Stimulated activated CD4-positive, alpha-beta T cell treated with anti-CD3 and anti-CD28 coated beads, Interleukin-15, amount 100 ng/mL, for 48 hours (primary cell): Measurements from ENCODE around the gene C22orf23.

ENCODE experiments used
- DNase-seq, 2 donors: peaks; one replicate each; pipeline ENCODE4 v3.0.0-alpha.2; 2020; ENCODE audit warnings: low read depth in 2 of 2

Gene C22orf23

DNA sequence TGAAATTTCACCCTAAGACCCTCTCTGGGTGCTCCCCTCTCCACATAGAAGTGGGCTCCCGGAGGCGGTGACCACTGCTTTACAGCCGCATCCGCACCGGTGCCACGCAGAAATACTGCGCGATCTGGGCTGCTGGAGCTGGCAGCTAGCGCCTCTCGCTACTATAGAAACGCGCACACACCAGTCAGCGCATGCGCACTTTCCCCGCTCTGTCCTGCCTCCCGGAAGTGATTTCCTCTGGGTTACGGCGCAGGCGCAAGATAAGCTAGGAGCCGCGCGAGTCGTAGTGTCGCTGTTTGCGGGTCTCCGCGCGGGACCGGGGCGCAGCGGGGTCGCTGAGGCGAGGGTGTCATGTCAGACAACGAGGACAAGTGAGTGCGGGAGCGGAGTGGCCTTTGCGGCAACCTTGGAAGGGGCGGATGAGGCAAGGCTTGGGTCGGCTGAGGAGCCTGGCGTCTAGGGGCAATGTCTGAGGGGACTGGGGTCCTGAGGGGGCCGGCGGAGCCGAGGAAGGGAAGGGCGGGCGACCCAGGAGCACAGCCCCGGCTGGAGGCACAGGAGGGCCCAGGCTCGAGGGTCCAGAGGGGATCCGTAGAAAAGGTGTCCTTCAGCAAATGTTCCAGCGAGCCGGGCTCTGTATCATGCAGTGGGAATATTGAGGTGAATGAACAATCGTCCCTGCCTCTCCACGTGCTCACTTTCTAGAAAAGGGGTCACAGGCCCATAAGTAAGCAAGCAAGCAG lies at the start of gene C22orf23, which contains the start of gene POLR2F:
Gene C22orf23 (minus strand): TSS at position 165 of the 743 bp plus-strand sequence. CDS start 452 bp downstream, outside the sequence.
Gene POLR2F (plus strand): TSS at position 263 of the 743 bp plus-strand sequence. CDS start 89 bp downstream, at position 352.
- DNase-seq = peak; percentile 93 to 94

DNA sequence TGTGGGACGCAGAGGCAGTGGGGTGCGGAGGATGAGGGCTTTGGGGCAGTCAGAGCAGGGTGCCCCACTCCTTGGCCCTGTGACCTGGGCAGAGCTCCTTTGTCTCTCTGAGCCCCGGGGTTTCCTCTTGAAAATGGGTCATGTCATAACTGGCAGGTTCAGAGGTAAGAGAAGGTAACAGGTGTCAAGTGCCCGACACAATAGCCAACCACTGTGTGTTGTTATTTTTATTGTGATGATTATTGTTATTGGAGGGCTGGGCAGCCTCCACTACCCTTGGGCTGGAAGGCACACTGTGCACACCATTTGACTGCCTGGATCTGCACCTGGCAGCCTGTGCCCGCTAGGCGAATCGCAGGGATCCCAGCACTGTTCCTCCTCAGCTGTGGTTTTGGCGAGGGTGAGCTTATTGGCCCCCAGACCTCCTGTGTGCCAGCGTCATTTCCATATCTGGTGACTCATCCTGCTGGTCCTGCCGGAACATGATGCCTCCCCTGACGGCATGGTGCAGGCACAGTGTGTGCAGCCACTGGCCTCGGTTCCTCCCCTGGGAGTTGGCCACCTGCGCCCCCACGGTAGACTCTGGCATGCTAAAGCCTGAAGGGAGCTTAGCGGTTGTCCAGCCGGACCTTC lies 46.4 kb upstream of the C22orf23 start:
- no peak for DNase-seq

DNA sequence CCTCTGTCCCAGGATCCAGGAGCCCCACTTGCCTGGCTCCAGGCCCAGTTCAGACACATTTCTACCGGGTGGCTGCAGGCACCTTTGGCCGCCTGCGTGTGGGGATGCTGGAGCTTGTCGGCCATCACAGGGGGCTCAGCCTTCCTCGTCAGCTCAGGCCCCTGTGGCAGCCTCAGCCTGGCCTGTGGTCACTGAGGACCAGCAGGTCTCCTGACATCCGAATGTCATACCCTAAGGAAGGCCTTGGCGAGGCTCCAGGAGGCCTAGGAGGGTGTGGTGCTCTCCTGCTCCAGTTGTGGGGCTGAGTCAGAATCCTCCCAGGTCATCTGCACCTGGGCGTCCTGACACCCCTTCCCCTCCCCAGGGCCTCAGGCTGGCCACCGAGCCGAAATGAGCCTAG lies 45.8 kb upstream of the C22orf23 start:
- no peak for DNase-seq

DNA sequence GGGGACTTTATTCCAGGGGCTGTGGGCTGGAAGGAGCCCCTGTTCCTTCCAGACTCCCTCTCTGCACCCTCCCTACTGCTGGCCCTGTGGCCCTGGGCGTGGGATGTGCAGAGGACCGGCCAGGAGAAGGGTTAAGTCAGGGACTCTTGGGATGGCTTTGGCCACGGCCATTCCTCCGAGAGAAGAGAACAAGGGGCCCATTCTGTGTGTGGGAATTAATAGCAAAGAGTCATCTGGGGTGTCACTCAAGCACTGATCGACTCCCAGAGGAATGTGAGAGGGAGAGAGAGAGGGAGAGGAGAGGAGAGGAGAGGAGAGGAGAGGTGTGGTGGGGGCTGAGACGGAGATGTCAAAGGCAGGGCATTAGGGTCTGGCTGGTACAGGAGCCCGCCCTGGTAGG lies 45.1 kb upstream of the C22orf23 start:
- DNase-seq = no peak

DNA sequence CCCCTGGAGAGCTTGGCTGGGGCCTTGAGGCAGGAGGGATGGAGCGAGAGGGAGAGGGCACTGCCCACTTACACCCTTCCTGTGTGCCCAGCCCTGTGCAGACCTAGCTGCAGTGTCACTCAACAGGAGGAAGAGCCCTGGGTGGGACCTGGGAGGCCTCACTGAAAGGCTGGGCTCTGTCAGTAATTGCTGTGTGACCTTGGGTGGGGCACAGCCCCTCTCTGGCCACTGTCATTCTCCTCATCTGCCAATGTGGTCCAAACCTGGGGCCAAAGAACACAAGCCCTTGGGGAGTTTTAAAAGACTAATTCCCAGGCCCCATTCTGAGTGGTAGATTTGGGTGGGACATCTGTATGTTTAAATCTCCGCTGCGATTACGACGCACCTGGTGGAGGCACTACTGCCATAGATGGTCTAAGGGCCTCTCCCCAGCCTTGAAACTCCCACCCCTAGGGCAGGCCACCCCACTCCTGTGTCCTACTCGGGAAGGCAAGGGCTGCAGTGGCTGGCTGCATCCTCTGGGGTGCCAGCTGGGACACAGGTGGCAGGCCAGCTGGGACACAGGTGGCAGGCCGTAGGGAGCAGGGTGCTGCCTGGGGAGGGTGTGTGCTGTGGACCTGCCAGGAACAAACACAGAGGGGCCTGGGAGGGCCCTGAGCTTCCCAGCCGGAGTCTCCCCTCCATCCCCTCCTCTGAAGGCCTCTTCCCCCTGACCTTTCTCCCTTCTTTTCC lies 43.3 kb upstream of the C22orf23 start:
- no peak for DNase-seq

DNA sequence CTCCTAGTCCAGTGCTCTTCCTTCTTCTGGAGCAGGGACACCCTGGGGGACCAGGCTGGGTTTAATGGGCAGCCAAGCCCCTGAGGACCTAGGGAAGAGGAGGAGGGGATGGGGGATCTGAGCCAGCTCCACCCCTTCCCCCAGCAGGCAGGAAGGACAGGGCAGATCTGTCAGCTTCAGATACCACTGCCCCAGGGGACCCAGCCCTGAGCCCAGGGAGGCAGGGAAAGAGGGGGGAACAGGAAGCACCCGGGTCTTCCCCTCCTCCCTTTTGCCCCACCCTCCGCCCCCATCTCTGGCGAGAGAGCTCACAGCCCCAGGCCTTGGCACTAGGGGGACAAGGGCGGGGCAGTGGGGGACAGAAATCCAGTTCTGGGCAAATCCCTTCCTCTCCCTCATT lies 42.7 kb upstream of the C22orf23 start:
- no peak for DNase-seq

DNA sequence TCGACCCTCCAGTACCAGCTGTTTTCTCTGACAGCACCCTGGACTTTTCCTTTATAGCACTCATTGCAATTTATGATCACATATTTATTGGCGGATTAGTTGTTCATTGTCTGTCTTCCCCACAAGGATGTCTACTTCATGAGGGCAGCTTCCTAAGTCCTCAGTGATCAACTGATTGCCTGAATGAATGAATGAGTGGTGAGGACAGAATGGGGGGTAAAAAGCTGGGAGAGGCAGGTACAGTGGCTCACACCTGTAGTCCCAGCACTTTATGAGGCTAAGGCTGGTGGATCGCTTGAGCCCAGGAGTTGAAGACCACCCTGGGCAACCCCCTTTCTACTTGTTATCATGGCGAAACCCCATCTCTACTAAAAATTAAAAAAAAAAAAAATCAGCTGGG lies 42.1 kb upstream of the C22orf23 start:
- no peak for DNase-seq

DNA sequence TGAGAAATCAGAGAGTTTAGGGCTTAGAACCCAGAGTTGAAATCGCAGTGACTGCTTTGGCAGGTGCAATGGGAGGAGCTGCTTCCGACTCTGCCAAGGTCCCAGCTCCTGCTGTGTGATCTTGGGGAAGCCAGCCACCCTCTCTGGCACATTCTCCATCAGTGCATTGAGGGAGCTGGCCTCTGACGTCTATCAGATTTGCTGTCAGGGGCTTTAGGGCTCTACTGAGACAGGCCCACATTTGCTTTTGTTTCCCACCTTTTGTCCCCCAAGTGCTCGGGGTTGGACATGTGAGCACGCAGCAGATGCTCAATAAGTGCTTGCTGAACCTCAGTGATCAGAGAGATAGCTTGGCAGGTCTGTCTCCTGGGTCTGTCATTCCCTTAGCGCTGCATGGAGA lies 41.6 kb upstream of the C22orf23 start:
- no peak for DNase-seq

DNA sequence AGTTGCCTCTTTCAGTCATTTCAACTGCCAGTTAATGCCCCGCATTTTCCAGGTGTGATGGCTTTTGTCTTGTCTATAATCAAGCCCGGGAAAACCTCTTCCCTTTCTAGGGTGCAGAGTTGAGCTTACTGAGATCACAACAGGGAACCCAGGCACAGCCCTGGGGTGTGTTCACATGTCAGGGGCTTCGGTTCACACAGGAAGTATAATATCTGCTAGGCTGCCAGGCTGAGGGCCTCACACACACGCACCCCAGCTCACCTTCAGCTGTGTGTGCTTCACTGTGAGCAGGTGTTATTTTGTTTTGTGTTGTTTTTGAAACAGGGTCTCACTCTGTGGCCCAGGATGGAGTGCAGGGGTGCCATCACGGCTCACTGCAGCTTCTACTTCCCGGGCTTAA lies 40.6 kb upstream of the C22orf23 start:
- DNase-seq = no peak

DNA sequence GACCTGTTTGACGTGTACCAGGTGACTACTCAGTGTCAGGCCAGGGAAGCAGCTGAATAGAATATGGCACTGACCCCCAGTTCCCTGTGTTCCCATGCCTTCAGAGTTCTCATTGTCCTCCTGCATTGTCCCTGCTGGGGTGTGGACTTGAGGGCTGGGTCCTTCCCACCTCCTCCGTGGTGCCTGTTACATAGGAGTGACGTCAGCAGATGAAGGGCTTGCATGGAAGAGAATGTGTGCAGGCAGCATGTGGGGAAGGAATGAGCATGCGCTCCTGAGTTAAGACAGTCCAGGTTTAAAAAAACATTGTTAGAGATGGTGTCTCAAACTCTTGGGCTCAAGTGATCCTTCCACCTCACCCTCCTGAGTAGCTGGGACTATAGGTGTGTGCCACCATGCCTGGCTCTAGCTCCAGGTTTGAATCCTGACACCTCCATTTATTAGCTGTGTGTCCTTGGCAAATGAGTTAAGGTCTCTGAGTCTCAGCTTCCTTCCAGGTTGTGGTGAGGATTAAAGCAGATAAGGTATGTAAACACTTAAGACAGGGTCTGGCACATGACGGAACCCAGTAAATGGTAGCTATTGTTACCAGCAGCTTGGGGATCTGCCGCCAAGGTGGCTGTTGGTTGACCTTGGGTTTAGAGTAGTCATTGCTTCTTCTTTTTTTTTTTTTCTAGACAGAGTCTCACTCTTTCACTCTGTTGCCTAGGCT lies 38.5 kb upstream of the C22orf23 start:
- DNase-seq = no peak

DNA sequence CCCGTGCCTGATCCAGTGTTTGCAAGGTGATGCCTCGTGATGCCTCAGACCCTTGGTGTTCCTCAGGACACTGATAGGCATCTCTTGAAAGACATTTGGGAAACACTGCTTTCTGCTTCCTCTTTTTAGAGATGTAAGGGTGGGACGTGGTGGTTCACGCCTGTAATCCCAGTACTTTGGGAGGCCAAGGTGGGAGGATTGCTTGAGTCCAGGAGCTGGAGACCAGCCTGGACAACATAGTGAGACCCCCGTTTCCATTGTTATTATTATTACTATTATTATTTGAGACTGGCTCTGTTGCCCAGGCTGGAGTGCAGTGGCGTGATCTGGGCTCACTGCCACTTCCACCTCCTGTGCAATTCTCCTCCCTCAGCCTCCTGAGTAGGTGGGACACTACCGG lies 37.5 kb upstream of the C22orf23 start:
- no peak for DNase-seq

DNA sequence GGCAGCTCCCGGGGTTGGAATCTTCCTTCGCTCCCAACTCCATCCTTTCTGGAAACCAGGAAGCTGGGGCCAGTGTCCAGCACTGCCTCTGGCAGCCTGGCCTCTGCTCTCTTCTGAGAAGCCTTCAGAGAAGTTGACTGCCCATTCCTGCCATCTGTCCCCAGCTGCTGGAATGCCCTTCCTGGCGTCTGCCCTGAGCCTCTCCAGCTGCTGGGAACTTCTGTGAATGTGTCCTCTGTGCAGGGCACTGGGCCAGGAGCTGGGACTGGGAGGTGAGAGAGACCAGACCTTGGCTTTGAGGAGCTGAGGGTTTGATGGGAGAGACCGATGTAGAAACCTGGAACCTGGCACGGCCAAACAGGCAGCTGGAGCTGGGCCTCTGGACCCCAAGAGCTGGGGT lies 36.9 kb upstream of the C22orf23 start:
- no peak for DNase-seq

DNA sequence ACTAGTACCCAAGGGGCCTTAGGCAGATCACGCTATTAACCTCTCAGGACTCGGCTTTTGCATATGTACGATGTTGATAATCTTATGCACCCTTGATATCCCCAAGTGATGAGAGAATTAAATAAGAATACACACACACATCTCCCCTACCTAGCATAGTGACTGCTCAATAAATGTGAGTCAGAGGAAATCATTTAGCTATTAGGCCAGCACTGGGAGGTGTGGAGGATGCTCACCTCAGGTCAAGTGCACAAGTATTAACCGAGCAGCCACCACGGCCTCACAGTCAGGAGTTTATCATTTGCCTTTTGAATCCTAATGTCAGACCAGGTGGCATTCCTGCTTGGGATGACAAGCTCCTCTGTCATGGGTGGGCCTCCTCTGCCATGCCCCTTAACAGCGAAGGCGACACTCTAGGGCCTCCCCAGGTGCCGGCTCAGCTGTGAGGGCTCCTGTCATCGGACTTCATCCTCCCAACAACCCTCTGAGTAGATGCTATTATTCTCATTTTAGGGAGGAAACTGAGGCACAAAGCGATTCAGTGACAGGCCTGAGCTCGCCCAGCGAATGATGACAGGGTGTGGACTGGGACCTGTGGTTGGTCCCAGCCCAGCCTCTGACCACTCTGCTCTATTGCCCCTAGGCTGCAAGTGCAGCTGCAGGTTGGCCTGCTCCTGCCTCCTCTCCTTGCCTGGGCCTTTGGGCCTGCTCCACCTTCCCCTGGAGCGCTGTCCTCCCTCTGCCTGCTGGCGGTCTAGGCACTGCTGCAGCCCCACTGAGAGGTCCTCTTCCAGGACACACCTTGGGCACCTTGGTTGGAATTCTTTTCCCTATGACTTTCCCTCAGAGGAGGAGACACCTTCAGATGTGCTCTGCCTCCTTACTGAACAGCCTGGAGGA lies 36.0 kb upstream of the C22orf23 start:
- DNase-seq = no peak

DNA sequence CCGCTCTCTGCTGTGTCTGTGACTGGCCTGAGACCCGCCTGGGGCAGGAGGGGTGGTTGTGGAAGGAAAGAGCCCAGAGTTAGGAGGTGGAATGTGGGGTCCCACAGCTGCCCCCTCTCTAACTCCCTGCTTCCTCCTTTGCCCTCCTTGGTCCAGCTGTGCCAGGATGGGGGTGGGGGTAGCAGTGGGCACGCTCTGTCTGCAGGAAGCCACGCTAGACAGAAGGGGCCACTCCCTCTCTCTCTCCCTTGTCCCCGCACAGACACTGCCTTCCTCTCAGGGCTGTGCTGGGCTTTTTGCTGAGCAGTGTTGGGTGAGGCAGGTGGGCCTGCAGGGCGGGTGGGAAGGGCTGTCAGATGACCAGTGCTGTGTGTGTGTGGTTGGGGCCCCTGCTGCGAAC lies 33.0 kb upstream of the C22orf23 start:
- no peak for DNase-seq

DNA sequence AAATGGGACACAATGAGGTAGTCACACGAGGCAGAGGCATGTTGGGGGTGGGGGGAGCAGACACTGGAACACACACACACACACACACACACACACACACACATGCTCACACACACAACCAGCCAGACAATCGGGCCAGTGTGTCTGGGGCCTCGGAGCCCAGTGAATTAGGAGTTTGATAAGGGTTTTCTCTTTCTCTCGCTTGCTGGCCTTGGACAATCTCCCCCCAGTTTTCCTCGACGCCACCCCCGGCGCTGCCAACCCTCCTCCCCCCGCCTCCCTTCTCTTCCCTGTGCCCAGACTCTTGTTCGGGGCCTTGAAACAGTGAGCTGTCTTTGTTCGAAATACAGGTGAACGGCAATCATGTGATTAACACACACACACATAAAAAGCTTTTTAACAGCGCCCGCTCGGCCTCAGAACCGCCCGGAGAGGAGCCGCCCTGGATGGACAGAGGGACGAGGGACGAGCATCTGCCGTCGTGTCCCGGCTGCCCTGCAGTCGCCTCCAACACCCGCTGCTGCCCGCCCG lies 32.4 kb upstream of the C22orf23 start:
- no peak for DNase-seq

DNA sequence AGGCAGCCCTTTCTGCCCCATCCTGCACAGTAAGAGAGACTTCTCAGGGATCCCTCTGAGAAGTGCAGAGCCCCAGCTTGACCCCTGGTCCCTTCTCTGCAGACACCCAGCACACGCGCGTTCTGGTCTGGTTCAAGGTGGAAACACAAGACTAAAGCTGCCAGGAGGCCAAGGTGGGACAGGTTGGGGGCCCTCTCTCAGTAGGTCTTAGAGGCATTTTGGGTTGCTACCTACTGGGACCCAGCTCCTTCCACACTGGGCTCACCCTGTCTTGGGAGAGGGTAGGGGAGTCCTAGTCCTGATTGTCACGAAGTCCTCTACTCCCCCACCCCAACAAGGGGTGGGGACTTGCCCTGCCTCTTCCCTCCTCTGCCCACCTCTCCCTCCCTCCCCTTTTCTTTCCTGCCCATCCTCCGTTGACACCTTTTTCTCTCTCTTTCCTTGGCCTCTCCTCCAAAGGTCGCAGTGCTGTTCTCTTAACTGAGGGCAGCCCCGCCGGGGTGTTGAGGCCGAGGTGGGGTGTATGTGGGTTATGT lies 31.7 kb upstream of the C22orf23 start:
- no peak for DNase-seq

DNA sequence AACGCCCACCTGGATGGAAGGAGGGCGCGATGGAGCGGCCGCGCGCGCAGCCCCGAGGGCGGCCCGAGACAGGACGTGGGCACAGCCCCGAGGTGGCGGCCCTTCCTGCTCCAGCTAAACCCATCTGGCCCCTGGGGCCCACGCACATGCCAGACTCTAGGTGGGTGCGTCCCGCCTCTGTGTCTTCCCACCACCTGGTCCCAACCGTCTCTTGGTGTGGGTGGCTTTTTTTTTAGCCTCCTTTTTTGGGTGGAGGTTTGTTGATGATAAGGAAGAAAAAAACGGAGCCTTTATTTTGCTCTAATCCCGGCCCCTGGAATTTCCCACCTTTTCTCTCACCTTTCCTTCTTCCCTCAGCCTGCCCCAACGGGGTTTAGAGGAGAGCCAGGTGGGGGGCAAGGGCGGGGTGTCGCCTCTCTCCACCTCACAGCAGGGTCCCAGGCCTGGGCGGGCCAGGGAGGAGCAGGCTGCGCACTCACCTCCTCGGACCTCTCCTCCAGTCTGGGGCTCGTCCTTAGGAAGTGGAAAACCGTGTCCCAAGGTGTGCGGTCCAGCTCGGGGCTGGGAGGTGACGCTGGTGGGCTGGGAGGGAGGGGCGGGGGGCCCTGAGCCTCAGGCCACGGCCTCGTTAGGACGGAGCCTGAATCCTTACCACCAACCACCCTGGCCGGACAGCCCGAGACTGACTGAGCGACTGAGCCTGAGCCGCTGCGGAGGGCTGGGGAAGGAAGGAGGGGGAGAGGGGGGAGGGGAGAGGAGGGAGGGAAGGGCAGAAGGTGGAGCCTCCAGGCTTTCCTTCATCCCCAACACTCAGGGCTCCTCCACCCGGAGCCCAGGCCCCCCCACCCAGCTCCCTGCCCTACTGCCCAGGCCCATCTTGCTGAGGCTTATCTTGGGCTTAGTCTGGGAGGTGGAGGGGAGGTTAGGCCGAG lies 30.7 kb upstream of the C22orf23 start, which contains the start of gene SOX10:
Gene SOX10 (minus strand): TSS at position 696 of the 932 bp plus-strand sequence. CDS start 771 bp downstream, outside the sequence.
- DNase-seq = no peak

DNA sequence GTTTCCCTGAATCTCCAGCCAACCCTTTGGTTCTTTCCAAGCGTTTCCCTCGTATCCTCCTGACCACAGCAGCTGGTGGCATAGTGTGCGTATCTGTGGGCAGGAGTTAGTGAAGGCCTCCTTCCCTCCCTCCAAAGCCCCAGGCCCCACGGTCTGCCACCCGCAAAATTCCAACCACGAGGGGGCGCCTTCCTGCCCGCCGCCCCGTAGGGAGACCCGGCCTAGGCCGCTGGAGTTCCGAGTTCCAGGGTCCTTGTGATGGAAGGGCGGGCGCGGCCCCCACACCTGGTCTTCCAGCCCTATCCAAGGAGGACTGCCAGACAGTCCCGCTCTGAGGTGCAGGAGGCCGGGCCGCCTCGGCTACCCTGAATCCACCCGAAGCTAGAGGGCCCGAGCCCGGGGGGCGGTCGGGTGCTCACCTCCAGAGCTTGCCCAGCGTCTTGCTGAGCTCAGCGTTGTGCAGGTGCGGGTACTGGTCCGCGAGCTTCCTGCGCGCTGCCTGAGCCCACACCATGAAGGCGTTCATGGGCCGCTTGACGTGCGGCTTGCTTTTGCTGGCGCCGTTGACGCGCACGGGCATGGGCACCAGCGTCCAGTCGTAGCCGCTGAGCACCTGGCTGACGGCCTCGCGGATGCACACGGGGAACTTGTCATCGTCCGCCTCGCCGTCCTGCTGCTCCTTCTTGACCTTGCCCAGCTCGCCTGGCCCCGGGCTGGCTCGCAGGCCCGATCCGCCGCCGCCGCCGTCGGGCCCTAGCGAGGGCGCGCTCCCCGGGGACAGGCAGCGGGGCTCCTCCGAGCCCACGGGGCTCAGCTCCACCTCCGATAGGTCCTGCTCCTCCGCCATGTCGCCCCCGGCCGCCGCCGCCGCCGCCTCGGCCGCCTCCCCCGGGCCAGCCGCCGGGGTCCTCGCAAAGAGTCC lies 29.8 kb upstream of the C22orf23 start:
- no peak for DNase-seq
